ENCODE data around the gene MUC5B.

MUC5B gene

GRCh38 chr11:1230456-1231395, 7.9 kb downstream of the MUC5B start:
- DNase-seq (ENCODE audit: low read depth in 1 of 2, low spot score in 1 of 2): no peak

- no peak for DNase-seq (ENCODE audit: low read depth in 1 of 2, low spot score in 1 of 2)
These were observed 8.6 kb downstream of the MUC5B start for GRCh38 chr11:1231396-1232020.

GRCh38 chr11:1232021-1232882, 9.4 kb downstream of the MUC5B start:
- DNase-seq (ENCODE audit: low read depth in 1 of 2, low spot score in 1 of 2): no peak

- DNase-seq (ENCODE audit: low read depth in 1 of 2, low spot score in 1 of 2): no peak
These were observed 10.0 kb downstream of the MUC5B start for GRCh38 chr11:1232883-1233321.

GRCh38 chr11:1233351-1234053, 10.6 kb downstream of the MUC5B start:
- DNase-seq (ENCODE audit: low read depth in 1 of 2, low spot score in 1 of 2): no peak

- no peak for DNase-seq (ENCODE audit: low read depth in 1 of 2, low spot score in 1 of 2)
These were observed 11.3 kb downstream of the MUC5B start for GRCh38 chr11:1234054-1234720.

GRCh38 chr11:1234771-1235305, 12.0 kb downstream of the MUC5B start:
- DNase-seq (ENCODE audit: low read depth in 1 of 2, low spot score in 1 of 2): no peak

- DNase-seq (ENCODE audit: low read depth in 1 of 2, low spot score in 1 of 2): no peak
These were observed 12.5 kb downstream of the MUC5B start for GRCh38 chr11:1235306-1235900.

GRCh38 chr11:1235901-1236315, 13.0 kb downstream of the MUC5B start:
- no peak for DNase-seq (ENCODE audit: low read depth in 1 of 2, low spot score in 1 of 2)

- no peak for DNase-seq (ENCODE audit: low read depth in 1 of 2, low spot score in 1 of 2)
These were observed 13.7 kb downstream of the MUC5B start for GRCh38 chr11:1236316-1237127.

GRCh38 chr11:1237128-1237580, 14.3 kb downstream of the MUC5B start:
- DNase-seq (ENCODE audit: low read depth in 1 of 2, low spot score in 1 of 2): no peak

GRCh38 chr11:1237851-1238250, 15.0 kb downstream of the MUC5B start:
- DNase-seq (ENCODE audit: low read depth in 1 of 2, low spot score in 1 of 2): no peak

GRCh38 chr11:1238767-1239595, 16.1 kb downstream of the MUC5B start:
- DNase-seq (ENCODE audit: low read depth in 1 of 2, low spot score in 1 of 2): no peak

GRCh38 chr11:1239596-1240205, 16.8 kb downstream of the MUC5B start:
- no peak for DNase-seq (ENCODE audit: low read depth in 1 of 2, low spot score in 1 of 2)

- no peak for DNase-seq (ENCODE audit: low read depth in 1 of 2, low spot score in 1 of 2)
These were observed 17.9 kb downstream of the MUC5B start for GRCh38 chr11:1240771-1241170.

- DNase-seq (ENCODE audit: low read depth in 1 of 2, low spot score in 1 of 2): no peak
These were observed 18.8 kb downstream of the MUC5B start for GRCh38 chr11:1241706-1242105.

- no peak for DNase-seq (ENCODE audit: low read depth in 1 of 2, low spot score in 1 of 2)
These were observed 19.4 kb downstream of the MUC5B start for GRCh38 chr11:1242289-1242688.
